A673 (cell line): ENCODE measurements around the gene LMAN2. TPM values are rescaled to one million over a fixed set of nuclear protein-coding genes. Genes with fewer than 3 reads are reported as not detected.
"Not testable (repeated sequence)": the region's sequence is repeated elsewhere in the genome, so short reads cannot be mapped to it uniquely, and the experiment has no call there.

Source experiments
- BruUV-seq: library from RNA; stranded (reverse); fragments of 400-500 nt; replicated peaks from 2 replicates; lab custom pipeline; 2021; lab: Mats Ljungman, UMichigan
- CTCF ChIA-PET: fragments of 300-600 bp; sonication (Branson Sonifier 250); formaldehyde crosslinking; loops from one replicate; lab custom pipeline; 2022; ENCODE audit warnings: antibody characterized with exemption; lab: Charles Lee
- POLR2A ChIA-PET: fragments of 300-600 bp; sonication (Branson Sonifier 250); formaldehyde crosslinking; loops from one replicate; lab custom pipeline; 2022; ENCODE audit warnings: antibody characterized with exemption; ENCODE audit not compliant: low non-redundant PET; lab: Charles Lee
- DNase-seq: peaks from one replicate; pipeline ENCODE4 v3.0.0-alpha.2; 2015; ENCODE audit warnings: low spot score
- H3K27ac ChIP-seq: fragments of 200-600 bp; sonication (generic); 2 replicates; pipeline ENCODE4 v1.5.1; 2016; ENCODE audit warnings: mixed run types, low read depth, mild to moderate bottlenecking, mixed read lengths, antibody characterized with exemption, low read length; ENCODE audit not compliant: poor library complexity, severe bottlenecking
- H3K27me3 ChIP-seq: fragments of 200-600 bp; sonication (generic); replicated peaks from 2 replicates; pipeline ENCODE4 v1.6.1; 2017; ENCODE audit warnings: mixed run types, low read depth, mild to moderate bottlenecking, mixed read lengths, antibody characterized with exemption, low read length; ENCODE audit not compliant: insufficient read depth, poor library complexity
- H3K36me3 ChIP-seq: fragments of 200-600 bp; sonication (generic); 2 replicates; pipeline ENCODE4 v1.6.1; 2016; ENCODE audit warnings: mixed run types, mild to moderate bottlenecking, mixed read lengths, antibody characterized with exemption, low read length; ENCODE audit not compliant: insufficient read depth, poor library complexity, severe bottlenecking
- H3K4me1 ChIP-seq: fragments of 200-600 bp; sonication (generic); 2 replicates; pipeline ENCODE4 v1.6.1; 2017; ENCODE audit warnings: mixed run types, mild to moderate bottlenecking, mixed read lengths, antibody characterized with exemption, low read length; ENCODE audit not compliant: insufficient read depth, poor library complexity, severe bottlenecking
- H3K4me3 ChIP-seq: fragments of 200-600 bp; sonication (generic); 2 replicates; pipeline ENCODE4 v1.5.1; 2016; ENCODE audit warnings: low read depth, mixed run types, mild to moderate bottlenecking, mixed read lengths, low read length; ENCODE audit not compliant: poor library complexity, severe bottlenecking
- H3K9me3 ChIP-seq: fragments of 200-600 bp; sonication (generic); 2 replicates; pipeline ENCODE4 v1.6.1; 2016; ENCODE audit warnings: mixed run types, low read depth, mild to moderate bottlenecking, mixed read lengths, antibody characterized with exemption, low read length; ENCODE audit not compliant: poor library complexity, severe bottlenecking
- EZH2 ChIP-seq: fragments of 200-600 bp; sonication (generic); IDR thresholded peaks from 2 replicates; pipeline ENCODE4 v1.6.1; 2017; ENCODE audit warnings: borderline replicate concordance, low read depth, mild to moderate bottlenecking, mixed read lengths, antibody characterized with exemption, low read length; ENCODE audit not compliant: poor library complexity, severe bottlenecking
- intact Hi-C: fragments of 100-400 bp; cut with micrococcal nuclease; formaldehyde crosslinking; loops from one replicate; pipeline ENCODE4 v1.10.0; 2022; ENCODE audit not compliant: unreplicated experiment
- total RNA-seq: library from RNA; stranded (reverse); gene quantifications from 2 replicates; pipeline ENCODE4 v1.2.3, GENCODE V29; 2021
- TF ChIP-seq, protein P1 (sequence below): fragments of 300-800, 200-600 bp; sonication (generic); conservative IDR thresholded peaks from 2 replicates; pipeline ENCODE4 v1.5.1; 2017; ENCODE audit warnings: low read depth, mild to moderate bottlenecking, antibody characterized with exemption, low read length, moderate library complexity, mixed read lengths

Gene LMAN2
- total RNA-seq, 1 experiment from 2014 or later = 98.4 TPM

DNA sequence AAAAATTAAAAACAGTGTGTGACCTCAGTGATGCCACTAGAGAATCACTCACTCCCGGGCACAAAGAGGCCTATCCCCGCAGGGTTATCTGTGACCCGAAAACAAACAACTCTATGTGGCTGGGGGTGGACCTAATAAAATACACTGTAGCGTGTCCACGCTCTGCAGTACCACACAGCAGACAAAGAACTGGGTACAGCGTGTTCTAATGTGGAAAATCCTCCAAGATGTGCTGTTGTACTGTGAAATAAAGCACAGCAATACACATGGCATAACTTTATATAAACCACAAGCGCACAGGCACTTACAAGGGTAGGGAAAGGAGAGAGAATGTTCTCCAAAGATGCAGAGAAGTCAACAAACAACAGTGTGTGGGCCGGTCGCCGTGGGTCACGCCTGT is 24.6 kb upstream of the LMAN2 start:
- TF ChIP-seq, protein P1, sequence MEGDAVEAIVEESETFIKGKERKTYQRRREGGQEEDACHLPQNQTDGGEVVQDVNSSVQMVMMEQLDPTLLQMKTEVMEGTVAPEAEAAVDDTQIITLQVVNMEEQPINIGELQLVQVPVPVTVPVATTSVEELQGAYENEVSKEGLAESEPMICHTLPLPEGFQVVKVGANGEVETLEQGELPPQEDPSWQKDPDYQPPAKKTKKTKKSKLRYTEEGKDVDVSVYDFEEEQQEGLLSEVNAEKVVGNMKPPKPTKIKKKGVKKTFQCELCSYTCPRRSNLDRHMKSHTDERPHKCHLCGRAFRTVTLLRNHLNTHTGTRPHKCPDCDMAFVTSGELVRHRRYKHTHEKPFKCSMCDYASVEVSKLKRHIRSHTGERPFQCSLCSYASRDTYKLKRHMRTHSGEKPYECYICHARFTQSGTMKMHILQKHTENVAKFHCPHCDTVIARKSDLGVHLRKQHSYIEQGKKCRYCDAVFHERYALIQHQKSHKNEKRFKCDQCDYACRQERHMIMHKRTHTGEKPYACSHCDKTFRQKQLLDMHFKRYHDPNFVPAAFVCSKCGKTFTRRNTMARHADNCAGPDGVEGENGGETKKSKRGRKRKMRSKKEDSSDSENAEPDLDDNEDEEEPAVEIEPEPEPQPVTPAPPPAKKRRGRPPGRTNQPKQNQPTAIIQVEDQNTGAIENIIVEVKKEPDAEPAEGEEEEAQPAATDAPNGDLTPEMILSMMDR = no peak
- no peak for TF ChIP-seq EZH2
- Histone ChIP-seq H3K9me3 (no peaks in the 10 kb centered on the region), H3K4me3 (no peak overlapping the region), H3K27ac (no peak overlapping the region), H3K4me1 (no peaks in the 10 kb centered on the region), H3K36me3 (no peaks in the 10 kb centered on the region), H3K27me3 (no peaks in the 10 kb centered on the region)
- POLR2A ChIA-PET = no interaction called here
- intact Hi-C loops = no loop called here
- CTCF ChIA-PET = no interaction called here
- DNase-seq = no peak
- BruUV-seq = no TSS peak

GRCh38 chr5:177375516-177375915 is 24.0 kb upstream of the LMAN2 start:
- BruUV-seq, H3K9me3 ChIP-seq, DNase-seq, CTCF ChIA-PET, H3K27me3 ChIP-seq, POLR2A ChIA-PET, H3K36me3 ChIP-seq, H3K4me3 ChIP-seq, intact Hi-C loops, H3K4me1 ChIP-seq, H3K27ac ChIP-seq: not testable (repeated sequence)

- H3K4me1 ChIP-seq = no peaks in the 10 kb centered on the region
- no peak for TF ChIP-seq EZH2
- TF ChIP-seq, protein P1 = no peak
- ChIA-PET POLR2A (no interaction called here), CTCF (no interaction called here)
- H3K27ac ChIP-seq = no peak overlapping the region
- no TSS peak for BruUV-seq
- intact Hi-C loops = no loop called here
- no peak for DNase-seq
- no peaks in the 10 kb centered on the region for H3K36me3 ChIP-seq
- no peak overlapping the region for H3K4me3 ChIP-seq
- H3K9me3 ChIP-seq = no peaks in the 10 kb centered on the region
- H3K27me3 ChIP-seq = no peaks in the 10 kb centered on the region
These were observed 22.7 kb upstream of the LMAN2 start for GRCh38 chr5:177374211-177374610.

DNA sequence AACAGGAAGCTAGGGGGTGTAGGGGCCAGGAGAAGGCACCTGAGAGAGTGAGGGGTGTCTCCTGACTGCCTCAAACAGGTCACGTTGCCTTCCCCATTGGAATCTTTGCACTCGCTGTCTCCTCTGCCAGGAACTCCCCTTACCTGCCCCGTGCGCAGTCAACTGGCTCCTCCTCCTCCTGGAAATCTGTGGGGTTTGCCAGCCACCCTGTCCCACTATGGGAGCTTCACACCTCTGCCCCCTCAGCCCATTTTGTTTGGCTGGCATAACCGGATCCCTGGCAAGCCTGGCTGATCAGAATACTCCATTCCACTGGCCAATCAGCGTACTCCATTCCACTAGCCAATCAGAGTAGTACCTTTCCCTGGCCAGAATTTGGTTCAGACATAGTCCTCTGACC is 22.3 kb upstream of the LMAN2 start:
- H3K27me3 ChIP-seq = no peaks in the 10 kb centered on the region
- ChIA-PET CTCF (no interaction called here), POLR2A (no interaction called here)
- no peaks in the 10 kb centered on the region for H3K36me3 ChIP-seq
- no peak overlapping the region for H3K4me3 ChIP-seq
- no peaks in the 10 kb centered on the region for H3K4me1 ChIP-seq
- no peak for DNase-seq
- intact Hi-C loops = no loop called here
- H3K9me3 ChIP-seq = no peaks in the 10 kb centered on the region
- BruUV-seq = no TSS peak
- no peak overlapping the region for H3K27ac ChIP-seq
- TF ChIP-seq, protein P1 = no peak
- no peak for TF ChIP-seq EZH2
